Measurements from ENCODE around the gene OPTC. TPM values are rescaled to one million over a fixed set of nuclear protein-coding genes. Genes with fewer than 3 reads are reported as not detected.

The OPTC gene
- total and polyA plus RNA-seq, 3 donors from 2014 or later = 0.55 to 1.1 (median 0.87) TPM

DNA sequence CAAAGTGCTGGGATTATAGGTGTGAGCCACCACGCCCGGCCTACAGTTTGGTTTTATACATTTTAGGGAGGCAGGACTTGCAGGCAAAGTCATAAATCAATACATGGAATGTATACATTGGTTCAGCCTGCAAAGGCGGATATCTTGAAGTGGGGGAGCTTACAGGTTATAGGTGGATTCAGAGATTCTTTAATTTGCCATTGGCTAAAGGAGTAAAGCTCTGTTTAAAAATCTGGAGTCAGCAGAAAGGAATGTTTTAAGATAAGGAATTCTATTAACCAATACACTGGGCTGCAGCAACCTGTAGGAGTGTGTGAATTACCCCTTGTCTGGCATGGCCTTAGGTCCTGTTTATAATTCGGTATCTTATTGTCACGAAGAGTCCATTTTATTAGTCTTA, 57.6 kb downstream of the OPTC start:
- TF ChIP-seq, protein P1, sequence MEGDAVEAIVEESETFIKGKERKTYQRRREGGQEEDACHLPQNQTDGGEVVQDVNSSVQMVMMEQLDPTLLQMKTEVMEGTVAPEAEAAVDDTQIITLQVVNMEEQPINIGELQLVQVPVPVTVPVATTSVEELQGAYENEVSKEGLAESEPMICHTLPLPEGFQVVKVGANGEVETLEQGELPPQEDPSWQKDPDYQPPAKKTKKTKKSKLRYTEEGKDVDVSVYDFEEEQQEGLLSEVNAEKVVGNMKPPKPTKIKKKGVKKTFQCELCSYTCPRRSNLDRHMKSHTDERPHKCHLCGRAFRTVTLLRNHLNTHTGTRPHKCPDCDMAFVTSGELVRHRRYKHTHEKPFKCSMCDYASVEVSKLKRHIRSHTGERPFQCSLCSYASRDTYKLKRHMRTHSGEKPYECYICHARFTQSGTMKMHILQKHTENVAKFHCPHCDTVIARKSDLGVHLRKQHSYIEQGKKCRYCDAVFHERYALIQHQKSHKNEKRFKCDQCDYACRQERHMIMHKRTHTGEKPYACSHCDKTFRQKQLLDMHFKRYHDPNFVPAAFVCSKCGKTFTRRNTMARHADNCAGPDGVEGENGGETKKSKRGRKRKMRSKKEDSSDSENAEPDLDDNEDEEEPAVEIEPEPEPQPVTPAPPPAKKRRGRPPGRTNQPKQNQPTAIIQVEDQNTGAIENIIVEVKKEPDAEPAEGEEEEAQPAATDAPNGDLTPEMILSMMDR (IDR thresholded peaks at IDR 0.05) = no peak
- no peak for TF ChIP-seq POLR2A (IDR thresholded peaks at IDR 0.05)
- Histone ChIP-seq H3K4me1 (peaks cover 26% of the 10 kb centered on the region), H3K27me3 (no peaks in the 10 kb centered on the region), H3K36me3 (ENCODE audit: low read depth, missing control alignments) (no peaks in the 10 kb centered on the region), H3K9me3 (no peaks in the 10 kb centered on the region), H3K4me3 (no peak overlapping the region), H3K27ac (no peak overlapping the region)
- no peak for DNase-seq
- intact Hi-C loops (cut with DNase I; ENCODE audit: low total_unique reads) = no loop called here
- WGBS, 2 donors = 82 to 86% methylated on average over 5 of the region's 5 CpGs

DNA sequence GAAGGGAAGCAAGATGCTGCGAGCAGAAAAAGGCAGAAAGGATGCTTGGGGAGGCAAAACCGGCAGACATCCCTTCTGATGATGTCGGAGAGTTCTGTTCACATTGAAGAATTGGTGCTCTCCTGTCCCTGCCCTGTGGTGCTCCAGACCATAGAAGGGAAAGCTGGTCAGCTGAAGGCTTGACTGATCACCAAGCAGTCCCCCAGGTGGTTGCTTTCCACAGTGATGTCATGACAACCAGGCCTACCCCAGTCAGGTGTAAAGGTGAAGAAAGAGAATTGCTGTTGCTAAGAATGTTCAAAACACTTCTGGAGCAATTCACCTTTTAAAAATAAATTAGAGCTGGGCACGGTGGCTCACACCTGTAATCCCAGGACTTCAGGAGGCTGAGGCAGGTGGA, 59.5 kb downstream of the OPTC start:
- H3K4me1 ChIP-seq = peaks cover 38% of the 10 kb centered on the region
- WGBS, 2 donors = 84 to 91% methylated on average over 4 of the region's 4 CpGs

DNA sequence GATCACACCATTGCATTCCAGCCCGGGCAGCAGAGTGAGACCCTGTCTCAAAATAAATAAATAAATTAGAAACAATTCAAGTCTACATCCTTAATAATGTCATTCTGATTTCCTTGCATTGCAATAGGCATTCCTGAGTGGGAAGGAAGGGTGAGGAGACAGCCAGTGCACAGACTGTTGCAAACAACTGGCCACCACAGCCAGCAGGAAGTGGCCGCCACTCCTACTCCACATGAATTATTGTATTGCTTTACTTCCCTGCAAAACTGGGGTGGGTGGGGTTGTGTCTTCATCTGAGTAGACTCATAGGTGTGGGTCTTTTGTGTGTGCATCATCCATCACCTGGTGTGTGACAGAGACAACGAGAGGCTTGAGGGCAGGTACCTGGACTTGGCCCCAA, 60.1 kb downstream of the OPTC start:
- H3K4me1 ChIP-seq = peaks cover 39% of the 10 kb centered on the region

More for the DNA sequence above, 59.5 kb downstream of the OPTC start:
- intact Hi-C loops (cut with DNase I; ENCODE audit: low total_unique reads) = no loop called here
- no peaks in the 10 kb centered on the region for H3K27me3 ChIP-seq
- DNase-seq = no peak
- H3K36me3 ChIP-seq (ENCODE audit: low read depth, missing control alignments) = no peaks in the 10 kb centered on the region
- no peak overlapping the region for H3K4me3 ChIP-seq
- H3K27ac ChIP-seq = no peak overlapping the region
- TF ChIP-seq, protein P1 (IDR thresholded peaks at IDR 0.05) = no peak
- TF ChIP-seq POLR2A (IDR thresholded peaks at IDR 0.05) = no peak
- no peaks in the 10 kb centered on the region for H3K9me3 ChIP-seq

DNA sequence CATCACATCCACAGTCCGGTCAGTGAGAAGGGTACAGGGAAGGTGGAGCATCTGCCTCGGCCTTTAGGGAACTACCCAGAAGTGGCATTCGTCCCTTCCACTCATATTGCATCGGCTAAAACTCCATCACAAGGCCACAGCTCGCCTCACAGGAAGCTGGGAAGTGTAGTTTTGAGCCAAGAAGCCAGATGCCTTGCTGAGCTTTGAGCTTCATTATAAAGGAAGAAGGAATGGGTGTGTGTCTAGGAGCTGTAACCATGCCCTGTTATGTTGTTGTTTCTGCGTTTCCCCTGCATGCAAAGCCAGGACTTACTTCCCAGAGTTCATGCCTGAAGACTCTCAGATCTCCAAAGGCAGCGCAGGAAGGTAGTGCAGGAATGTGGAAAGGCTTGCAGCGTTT, 61.1 kb downstream of the OPTC start:
- H3K4me3 ChIP-seq = no peak overlapping the region
- no peak for DNase-seq
- H3K27ac ChIP-seq = peak overlapping the region in 1 of 2 donors; percentile 82
- TF ChIP-seq, protein P1 (IDR thresholded peaks at IDR 0.05) = no peak
- no peak for TF ChIP-seq POLR2A (IDR thresholded peaks at IDR 0.05)
- H3K27me3 ChIP-seq = no peaks in the 10 kb centered on the region
- intact Hi-C loops (cut with DNase I; ENCODE audit: low total_unique reads) = no loop called here
- H3K4me1 ChIP-seq = peaks cover 43% of the 10 kb centered on the region
- H3K9me3 ChIP-seq = no peaks in the 10 kb centered on the region
- 76 to 77% methylated on average over 8 of the region's 8 CpGs for WGBS, 2 donors
- H3K36me3 ChIP-seq (ENCODE audit: low read depth, missing control alignments) = no peaks in the 10 kb centered on the region

More for the DNA sequence above, 60.1 kb downstream of the OPTC start:
- Histone ChIP-seq H3K27ac (no peak overlapping the region), H3K9me3 (no peaks in the 10 kb centered on the region), H3K36me3 (ENCODE audit: low read depth, missing control alignments) (no peaks in the 10 kb centered on the region), H3K27me3 (no peaks in the 10 kb centered on the region), H3K4me3 (no peak overlapping the region)
- 95 to 96% methylated on average over 3 of the region's 3 CpGs for WGBS, 2 donors
- intact Hi-C loops (cut with DNase I; ENCODE audit: low total_unique reads) = no loop called here
- TF ChIP-seq POLR2A (IDR thresholded peaks at IDR 0.05) = no peak
- TF ChIP-seq, protein P1 (IDR thresholded peaks at IDR 0.05) = no peak
- no peak for DNase-seq

DNA sequence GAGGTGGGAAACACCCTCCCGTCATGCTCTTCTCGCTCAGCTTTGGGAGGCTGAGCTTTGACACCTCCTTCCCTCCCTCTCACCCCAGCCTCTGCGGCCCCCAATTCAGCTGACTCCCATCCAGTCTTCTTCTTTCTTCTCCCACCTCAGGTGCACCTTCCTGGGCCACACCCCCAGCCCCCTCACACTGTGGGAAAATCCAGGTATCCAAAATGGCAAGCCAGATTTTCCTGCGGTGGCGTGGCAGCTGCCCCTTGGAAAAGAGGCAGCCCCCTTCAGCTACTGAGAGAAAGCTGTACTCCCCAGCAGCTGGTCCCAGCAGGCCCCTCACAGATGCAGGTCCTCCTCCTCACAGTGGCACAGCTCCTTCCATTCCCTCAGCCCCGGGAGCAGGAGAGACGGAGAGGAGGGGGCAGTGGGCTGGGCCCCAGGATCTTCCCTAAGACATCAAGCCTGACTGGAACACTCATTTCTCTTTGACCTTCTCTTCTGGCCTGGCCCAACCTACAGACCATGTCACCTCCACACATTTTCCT, 61.6 kb downstream of the OPTC start:
- no peaks in the 10 kb centered on the region for H3K36me3 ChIP-seq (ENCODE audit: low read depth, missing control alignments)

More for the DNA sequence above, 61.6 kb downstream of the OPTC start:
- Histone ChIP-seq H3K27ac (peak overlapping the region; percentile 58 to 82), H3K4me3 (no peak overlapping the region), H3K4me1 (peaks cover 43% of the 10 kb centered on the region), H3K27me3 (no peaks in the 10 kb centered on the region), H3K9me3 (no peaks in the 10 kb centered on the region)
- intact Hi-C loops (cut with DNase I; ENCODE audit: low total_unique reads) = no loop called here
- WGBS, 2 donors = 66 to 73% methylated on average over 7 of the region's 7 CpGs
- TF ChIP-seq, protein P1 (IDR thresholded peaks at IDR 0.05) = no peak
- TF ChIP-seq POLR2A (IDR thresholded peaks at IDR 0.05) = no peak
- no peak for DNase-seq
